RPMI8226 (cell line): ENCODE results near the gene DPPA3.
"Not testable (repeated sequence)": the region's sequence is repeated elsewhere in the genome, so short reads cannot be mapped to it uniquely, and the experiment has no call there.

ENCODE experiments used
- DNase-seq: peaks from one replicate; pipeline ENCODE4 v3.0.0-alpha.2; 2015

Gene DPPA3

DNA sequence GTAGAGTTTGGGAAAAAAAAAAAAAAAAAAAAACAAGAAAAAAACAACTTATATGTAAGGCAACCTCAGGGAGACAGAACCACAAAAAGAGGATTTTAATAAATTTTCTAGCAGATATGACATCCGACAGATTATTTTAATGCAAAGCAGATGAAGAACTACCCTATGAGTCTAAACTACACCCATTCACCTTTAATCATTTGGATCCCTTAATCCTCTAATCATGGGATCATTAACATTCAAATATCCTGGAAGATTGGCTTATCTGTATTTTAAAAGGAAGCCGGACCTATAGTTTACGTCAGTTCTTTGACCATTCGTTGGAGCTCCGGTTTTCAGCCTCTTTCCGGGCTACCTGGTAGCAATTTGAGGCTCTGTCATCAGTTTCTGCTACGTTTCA, at the start of gene DPPA3:
Gene DPPA3, plus strand, starts transcription at position 301 of the 400 bp plus-strand sequence. CDS start 138 bp downstream, outside the sequence.
- no peak for DNase-seq

DNA sequence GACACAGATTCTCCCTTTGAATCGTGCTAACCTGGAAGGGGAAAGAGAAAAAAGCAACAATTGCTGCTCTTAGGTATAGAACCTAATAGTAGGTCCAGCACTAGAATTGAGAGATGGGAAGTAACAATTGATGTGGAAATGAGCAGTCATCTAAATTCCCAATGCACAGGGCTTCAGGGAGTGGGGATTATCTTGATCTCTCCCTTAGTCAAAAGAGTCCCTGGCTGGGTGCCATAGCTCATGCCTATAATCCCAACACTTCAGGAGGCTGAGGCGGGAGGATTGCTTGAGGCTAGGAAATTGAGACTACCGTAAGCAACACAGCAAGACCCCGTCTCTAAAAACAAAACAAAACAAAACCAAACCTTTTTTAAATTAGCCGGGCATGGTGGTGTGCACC, 49.5 kb upstream of the DPPA3 start:
- no peak for DNase-seq

DNA sequence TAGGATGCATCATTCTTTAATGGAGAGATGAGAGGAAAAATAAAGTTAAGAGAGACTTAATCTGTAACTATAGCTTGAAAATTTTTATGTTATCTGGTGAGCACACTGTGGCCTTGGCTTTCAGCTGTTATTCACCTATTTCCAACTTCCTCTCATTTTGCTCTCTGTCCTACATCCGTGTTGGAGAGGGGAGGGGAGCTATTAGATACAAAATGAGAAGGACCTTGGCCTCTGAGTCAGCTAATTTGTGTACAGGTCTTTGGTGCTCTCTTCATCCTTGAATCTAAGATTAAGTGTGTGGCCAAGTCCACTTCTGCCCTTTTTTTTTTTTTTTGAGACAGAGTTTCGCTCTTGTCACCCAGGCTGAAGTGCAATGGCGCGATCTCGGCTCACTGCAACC, 44.6 kb upstream of the DPPA3 start:
- DNase-seq = no peak

DNA sequence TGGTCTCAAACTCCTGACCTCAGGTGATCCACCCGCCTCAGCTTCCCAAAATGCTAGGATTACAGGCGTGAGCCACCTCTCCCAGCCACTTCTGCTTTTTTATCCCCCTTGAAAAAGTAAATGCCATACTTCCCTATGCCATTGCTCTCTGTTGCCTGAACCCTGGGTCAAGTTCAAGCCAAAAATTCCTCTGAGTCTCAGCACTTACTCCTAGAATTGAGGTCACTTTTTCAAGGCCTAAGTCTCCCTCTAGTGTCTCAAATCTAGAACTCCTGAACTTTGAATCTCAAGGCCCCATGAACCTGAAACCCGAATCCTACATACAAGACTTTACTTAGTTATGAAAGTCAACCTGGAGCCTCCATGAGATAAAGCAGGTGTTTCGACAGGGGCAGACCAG, 44.1 kb upstream of the DPPA3 start:
- DNase-seq = peak; percentile 15

DNA sequence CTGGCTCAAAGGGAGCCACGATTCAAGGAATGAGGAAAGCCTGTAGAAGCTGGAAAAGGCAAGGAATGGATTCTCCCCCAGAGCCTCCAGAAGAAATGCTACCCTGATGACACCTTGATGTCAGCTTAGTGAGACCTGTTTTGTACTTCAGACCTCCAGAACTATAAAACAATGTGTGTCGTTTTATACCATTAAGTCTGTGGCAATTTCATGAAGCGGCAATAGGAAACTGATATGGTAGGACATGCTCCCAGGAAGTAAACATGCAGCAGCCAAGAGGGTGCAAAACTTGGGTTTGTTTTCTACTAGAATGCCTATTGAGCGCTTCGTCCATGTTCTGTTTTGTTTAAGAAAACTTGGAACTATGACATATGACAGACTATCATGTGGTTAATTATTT, 43.1 kb upstream of the DPPA3 start:
- DNase-seq = no peak

DNA sequence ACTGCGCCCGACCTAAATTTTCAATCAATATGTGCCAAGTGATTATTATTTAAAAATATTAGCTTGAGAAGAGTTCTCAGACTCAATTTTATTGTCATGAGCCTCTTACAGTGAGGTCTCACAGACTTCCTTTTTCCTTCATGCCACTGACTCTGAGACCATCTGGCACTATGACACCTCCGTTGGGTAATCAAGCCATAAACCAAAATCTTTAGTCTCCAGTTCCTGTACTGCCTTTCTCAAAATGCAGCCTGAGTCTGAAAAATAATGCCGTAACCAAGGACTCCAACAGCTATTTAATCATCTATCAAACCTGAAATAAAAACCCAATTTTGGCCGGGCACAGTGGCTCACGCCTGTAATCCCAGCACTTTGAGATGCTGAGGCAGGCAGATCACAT, 35.8 kb upstream of the DPPA3 start:
- DNase-seq = not testable (repeated sequence)

DNA sequence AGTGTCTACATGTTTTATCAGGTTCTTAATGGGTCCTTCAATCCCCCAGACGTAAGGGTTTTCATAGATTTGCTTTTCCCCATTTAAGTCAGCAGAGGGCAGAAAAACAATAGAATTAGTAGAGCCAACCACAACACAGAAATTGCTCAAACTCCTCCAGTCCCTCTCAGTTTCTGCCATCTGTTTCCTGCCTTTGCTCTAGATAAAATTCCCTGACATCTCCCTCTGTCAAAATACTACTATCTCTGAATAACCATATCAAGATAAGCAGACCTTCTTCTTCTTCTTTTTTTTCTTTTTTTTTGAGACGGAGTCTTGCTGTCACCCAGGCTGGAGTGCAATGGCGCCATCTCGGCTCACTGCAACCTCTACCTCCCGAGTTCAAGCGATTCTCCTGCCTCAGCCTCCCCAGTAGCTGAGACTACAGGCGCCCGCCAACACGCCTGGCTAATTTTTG, 33.8 kb upstream of the DPPA3 start:
- peak; percentile 39 for DNase-seq

DNA sequence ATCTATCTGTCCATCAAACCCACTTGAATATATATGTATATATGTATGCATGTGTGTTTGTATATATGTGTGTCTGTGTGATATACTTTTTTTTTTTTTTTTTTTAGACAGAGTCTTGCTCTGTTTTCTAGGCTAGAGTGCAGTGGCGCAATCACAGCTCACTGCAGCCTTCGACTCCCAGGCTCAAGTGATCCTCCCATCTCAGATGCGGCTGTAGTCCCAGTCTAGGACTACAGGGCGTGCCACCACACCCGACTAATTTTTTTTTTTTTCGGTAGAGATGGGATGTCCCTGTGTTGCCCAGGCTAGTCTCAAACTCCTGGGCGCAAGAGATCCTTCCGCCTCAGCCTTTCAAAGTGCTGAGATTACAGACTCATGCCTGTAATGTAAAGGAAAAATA, 32.5 kb upstream of the DPPA3 start:
- no peak for DNase-seq

DNA sequence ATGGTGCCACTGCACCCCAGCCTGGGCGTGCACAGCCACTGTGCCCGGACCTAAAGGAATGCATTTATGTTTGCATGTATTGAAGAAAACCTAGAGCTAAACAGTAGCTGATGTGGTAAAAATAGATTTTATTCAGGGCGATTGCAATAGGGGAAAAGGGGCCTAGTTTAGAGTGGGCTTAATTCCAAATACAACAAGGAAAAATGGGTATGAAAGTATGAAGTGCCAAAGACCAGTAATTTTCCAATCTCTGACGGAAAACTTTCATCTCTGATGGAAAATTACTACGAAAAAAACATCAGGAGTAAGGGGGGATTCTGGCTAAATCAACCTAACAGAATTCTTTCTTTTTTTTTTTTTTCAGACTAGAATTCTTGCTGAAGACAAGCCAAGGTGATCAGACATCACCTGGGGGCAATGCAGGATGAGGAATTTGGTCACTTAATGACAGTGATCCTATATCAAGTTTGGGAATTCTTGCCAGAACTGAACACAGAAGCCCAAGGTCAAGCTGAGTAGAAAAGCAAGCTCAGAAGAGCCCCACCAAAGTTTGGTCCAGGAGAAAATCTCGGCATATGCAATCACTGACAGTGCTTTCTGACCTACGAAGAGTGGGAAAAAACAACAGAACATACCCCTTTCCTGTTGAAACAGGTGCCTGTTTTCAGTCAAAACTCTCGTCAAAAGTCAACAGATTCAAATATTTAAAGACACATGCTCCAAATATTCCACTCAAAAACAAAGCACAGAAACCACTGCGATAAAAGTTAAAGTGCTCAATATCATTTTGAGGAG, 31.8 kb upstream of the DPPA3 start:
- no peak for DNase-seq

DNA sequence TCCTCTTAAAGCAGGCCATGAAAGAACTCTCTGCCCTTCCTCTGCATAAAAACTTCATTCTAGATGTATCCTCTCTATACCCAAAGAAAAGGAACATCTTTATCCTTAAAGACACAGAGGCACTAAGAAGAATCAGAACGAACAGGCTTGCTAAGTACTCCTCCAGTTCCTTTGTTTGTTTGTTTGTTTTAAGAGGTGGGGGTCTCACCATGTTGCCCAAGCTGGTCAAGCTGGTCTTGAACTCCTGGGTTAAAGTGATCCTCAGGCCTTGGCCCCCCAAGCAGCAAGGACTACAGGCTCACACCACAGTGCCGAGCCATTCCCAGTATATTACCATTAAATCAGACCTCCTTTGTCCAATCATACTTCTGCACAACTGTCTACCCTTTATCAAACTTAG, 29.7 kb upstream of the DPPA3 start:
- no peak for DNase-seq

DNA sequence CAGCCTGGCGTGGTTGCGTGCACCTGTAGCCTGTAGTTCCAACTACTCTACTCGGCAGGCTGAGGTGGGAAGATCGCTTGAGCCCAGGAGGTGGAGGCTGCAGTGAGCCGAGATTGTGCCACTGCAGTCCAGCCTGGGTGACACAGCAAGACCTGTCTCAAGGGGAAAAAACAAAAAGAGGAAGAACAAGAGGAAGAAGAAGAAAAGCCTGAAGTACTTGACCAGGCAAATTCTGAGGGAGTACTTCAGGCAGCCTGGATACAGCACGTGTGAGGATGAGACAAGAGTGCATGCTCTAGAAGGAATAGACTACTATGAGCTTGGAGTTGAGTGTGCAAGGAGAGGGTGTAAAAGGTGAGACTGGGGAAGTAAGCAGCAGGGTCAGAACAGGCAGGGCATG, 17.4 kb upstream of the DPPA3 start:
- no peak for DNase-seq

DNA sequence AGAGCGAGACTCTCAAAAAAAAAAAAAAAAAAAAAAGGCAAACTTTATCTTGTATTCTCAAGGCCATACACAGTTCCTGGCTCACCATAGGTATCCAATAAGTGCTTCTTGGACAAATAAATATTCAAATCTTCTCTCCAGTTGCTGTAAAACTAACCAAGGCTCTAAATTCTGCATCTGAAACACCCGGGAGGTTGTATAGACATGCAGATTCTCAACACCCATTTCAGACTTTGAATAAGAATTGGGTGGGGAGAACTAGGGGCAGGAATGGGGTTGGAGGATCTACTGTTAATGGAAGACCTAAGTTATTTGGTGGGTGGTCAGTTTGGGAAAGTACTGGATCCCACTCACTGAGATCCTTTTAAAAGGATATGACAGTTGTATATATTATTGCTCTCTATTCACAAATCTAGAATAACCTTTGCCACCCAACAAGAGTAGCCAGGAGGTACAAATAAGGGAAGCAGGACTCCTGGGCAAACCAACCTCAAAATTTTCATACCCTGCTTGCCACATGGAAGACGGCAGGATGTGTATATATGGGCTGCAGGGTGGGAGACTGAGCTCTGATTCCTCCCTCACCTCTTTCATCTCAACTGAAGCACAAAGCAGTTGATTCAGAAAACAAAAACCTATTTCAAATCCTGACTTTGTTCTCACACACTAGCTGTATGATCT, 16.5 kb upstream of the DPPA3 start:
- DNase-seq = no peak

DNA sequence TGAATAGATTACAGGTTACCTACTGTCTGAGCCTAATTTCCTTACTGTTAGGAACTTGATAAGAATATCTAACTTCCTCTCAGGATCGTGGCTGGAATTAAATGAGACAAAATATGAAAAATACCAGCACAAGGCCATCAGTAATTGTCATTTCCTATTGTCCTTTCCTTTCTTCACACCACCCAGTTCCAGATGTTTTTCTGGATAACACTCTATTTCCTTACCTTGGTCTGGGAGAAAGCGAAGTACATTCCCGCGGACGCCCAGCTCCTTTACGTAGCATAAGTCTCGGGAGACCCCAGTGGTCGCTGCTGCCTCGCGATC, 16.0 kb upstream of the DPPA3 start:
- no peak for DNase-seq

DNA sequence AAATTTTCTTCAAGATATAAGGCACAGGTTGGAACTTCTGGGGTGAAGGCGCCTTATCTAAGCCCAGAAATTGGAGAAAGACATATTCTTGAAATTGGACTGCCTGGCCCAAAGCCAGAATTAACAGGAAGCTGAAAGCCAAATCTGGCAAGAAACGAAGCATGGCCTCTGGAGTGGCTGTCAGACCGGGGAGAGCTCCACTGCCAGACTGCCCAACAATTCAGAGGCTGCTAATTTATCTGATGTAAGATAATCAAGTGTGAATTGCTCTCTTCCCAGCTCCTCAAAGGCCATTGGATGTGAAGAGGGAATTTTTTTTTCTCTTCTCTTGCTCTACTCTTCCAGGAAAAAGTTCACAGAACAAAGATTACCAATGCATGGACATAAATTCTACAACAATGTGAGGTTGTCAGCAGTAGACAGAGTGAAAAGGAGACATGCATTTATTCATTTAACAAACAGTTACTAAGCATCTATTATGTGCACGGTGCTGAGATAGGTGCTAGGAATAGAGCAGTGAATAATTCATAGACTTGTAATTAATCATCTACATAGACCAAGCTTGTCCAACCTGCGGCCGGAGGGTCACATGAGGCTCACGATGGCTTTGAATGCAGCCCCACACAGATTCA, 15.6 kb upstream of the DPPA3 start, which contains the start of gene GDF3:
Gene GDF3, minus strand, starts transcription at position 210 of the 632 bp plus-strand sequence. Its CDS starts 47 bp downstream, at position 163.
- peak; percentile 42 for DNase-seq

DNA sequence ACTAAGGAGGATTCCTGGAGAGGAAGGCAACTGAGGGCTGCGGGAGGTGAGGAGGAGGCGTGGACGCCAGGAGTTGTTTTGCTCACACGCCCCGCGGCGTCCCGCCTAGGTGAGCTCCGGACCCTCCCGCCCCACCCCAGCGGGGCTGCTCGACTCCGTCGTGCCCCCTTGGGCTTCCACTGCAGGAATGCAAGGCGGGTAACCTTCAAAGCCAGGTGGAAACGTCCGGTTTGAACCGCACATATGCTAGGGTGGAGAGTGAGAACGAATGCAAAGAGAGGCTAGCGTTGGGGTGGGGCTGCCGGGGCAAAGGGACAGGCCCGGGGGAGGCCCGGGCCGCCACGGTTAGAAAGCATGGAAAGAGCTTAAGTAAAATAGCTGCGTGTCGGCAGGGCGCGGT, 5.4 kb upstream of the DPPA3 start:
- DNase-seq = no peak

DNA sequence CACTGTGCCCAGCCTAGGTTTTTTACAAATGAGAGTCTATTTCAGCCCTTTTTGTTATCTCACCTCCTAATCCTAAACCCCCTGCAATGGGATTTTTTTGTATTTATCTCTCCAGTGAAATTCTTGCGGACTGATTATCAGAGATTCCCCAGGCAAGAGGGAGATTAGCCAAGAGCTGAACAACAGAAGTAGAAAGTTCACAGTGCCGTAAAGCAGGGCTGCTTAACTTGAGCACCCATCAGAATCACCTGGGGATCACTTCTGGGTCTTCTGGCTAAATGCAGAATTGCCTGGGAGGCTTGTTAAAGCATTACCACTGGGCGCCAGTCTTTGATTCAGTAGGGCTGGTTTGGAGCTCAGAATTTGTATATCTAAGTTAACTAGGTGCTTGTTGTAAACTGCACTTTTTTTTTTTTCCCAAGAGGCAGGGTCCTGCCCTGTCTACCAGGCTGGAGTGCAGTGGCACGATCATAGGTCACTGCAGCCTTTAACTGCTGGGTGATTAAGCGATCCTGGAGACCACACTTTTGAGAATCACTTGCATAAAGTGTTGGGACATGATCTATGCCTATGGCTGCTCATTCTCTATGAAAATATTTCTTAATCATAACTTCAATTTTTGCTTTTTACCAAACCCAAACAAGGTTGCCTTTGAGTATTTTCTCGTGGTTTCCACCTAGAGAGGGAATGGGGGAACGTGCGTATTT, 1.1 kb upstream of the DPPA3 start:
- no peak for DNase-seq

DNA sequence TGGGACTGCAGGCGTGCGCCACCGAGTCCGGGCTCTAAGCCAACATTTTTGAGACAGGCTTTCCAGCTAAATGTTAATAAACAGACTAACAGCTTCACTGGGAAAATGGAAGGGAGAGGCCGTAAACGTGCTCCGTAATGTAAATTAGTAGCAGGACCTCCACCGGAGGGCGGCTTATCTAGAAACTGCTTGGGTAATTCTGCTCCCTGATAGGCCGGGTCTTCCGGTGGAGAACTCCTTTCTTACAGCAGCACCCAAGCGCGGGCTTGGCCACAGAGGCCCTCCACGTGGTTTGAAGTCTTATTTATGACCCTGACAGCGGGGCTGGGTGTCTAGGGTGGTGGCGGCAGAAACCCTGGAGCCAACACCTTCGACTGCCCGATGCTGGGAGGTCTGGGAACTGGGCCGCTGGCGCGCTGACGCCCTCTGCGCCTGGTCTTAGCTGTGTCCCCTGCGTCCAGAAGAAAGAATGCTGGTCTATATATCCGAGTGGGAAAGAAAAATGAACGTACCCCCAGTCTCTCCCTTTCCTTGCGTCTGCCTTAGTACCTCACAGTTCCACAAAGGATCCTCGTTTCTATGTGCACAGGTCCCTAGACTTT, 1.7 kb downstream of the DPPA3 start:
- DNase-seq = no peak

DNA sequence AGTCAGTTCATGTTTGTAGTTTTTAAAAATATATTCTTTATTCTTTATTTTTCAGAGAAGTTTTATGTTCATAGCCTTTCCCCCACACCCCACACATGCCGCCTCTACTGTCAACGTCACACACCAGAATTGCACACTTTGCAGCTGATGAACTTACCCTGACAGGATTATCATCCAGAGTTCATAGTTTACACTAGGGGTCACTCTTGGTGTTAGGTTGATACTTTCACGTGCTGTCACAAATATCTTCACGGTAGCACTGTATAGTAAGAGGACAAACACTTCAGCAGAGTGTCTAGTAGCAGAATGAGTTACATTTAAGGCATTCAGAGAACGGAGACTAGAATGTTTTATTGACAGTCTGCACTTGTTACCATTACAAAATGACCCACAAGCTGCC, 5.1 kb downstream of the DPPA3 start:
- DNase-seq = peak; percentile 33

DNA sequence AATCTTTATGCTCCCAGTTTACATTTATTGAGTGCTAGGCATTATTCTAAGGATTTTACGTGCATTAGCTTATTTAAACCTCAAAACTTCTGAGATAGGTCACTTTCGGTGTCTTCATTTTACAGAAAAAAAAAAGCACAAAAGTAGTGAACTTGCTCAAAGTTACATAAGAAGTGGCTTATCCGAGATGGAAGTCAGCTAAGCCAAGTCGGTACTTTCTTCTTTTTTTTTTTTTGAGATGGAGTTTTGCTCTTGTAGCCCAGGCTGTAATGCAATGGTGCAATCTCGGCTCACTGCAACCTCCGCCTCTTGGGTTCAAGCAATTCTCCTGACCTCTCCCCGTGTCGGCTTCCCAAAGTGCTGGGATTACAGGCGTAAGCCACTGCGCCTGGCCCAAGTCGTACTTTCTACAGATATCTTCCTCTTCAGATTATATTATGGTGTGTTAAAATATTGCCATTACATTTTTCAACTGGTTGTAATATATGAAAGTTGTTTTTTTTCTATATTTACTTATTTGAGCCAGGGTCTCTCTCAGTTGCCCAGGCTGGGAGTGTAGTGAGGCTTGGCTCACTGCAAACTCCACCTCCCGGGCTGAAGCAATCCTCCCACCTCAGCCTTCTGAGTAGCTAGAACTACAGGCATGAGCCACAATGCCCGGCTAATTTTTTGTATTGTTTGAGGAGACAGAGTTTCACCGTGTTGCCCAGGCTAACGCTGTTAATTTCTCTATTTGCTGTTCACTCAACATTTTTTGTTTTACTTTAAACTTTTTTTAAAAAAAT, 8.9 kb downstream of the DPPA3 start:
- DNase-seq = no peak

DNA sequence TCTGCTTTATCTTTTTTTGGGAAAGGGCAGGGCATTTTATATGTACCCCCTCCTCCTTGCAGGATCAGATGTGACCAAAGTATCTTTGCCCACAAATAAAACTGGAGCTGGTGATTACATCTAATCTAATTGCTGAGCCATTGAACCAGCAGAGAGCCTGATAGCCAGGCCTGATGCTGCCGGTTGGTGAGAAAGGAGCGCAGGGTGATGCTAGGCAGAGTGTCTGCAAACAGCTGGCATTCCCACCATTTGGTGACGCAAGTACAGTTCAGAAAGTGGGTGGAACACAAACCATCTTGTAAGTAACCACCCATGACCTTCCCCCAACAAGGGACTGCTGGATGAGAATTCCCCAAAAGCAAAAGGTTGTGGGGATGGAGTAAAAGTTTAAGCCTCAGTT, 12.7 kb downstream of the DPPA3 start:
- no peak for DNase-seq

DNA sequence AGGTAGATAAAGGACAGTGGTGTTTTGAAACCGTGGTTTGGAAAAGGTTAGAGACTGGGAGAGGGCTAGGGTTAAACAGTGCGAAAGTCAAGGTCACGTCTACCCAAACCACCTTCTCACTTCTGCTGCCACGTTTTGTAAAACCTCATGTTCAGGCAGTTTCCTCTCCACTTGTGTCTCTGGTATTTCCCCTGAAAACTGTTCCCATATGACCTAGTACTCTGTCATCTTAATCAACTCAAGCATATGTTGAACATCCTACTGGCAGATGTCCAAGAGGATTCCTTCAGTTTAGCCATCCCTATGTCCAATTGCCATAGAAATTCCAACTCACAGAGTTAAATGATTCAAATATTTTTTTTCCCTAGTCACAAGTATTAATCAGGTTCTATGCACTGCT, 18.5 kb downstream of the DPPA3 start:
- DNase-seq = no peak

DNA sequence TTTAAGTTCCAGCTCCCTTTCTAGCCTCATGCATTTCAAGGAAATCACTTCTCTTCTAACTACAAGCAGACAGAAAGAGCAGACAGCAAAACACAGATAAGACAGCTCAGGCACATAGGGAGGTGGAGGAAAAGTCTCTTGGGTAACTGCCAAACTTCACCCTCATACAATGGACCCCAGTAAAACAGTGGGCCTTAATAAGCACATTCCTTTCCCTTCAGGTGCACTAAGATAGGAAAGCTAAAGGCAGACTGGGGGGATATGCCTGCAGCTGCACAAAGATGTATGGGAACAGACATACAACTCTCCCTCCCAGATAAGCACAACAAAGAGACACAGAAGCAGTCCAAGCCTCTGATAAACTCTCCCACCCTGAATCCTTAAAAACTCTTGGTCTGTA, 19.8 kb downstream of the DPPA3 start:
- not testable (repeated sequence) for DNase-seq
